Stimulated activated memory B cell treated with anti-CD40 and anti-IgM and Interleukin-4, amounts not matched to agents 10 μg/mL and 1 μg/mL and 100 μg/mL, for 72 hours (primary cell): ENCODE results near the gene SNX33.
"Not testable (repeated sequence)": the region's sequence is repeated elsewhere in the genome, so short reads cannot be mapped to it uniquely, and the experiment has no call there.

Experiments used
- ATAC-seq: fragments of 150-1000 bp; cut with Tn5 transposase; 2 replicates; pipeline ENCODE4 v1.10.0; 2021
- H3K27ac Mint-ChIP-seq: one replicate; pipeline ENCODE4 v1.8.0; 2022; ENCODE audit warnings: mild to moderate bottlenecking, mixed read lengths
- H3K27me3 Mint-ChIP-seq: one replicate; pipeline ENCODE4 v1.8.0; 2022; ENCODE audit warnings: mixed read lengths
- H3K36me3 Mint-ChIP-seq: one replicate; pipeline ENCODE4 v1.8.0; 2022; ENCODE audit warnings: mixed read lengths
- H3K4me1 Mint-ChIP-seq: one replicate; pipeline ENCODE4 v1.8.0; 2022; ENCODE audit warnings: mixed read lengths
- H3K4me3 Mint-ChIP-seq: one replicate; pipeline ENCODE4 v1.8.0; 2022; ENCODE audit warnings: mild to moderate bottlenecking, moderate library complexity, mixed read lengths
- H3K9me3 Mint-ChIP-seq: one replicate; pipeline ENCODE4 v1.8.0; 2022; ENCODE audit warnings: mixed read lengths

SNX33 gene, protein sequence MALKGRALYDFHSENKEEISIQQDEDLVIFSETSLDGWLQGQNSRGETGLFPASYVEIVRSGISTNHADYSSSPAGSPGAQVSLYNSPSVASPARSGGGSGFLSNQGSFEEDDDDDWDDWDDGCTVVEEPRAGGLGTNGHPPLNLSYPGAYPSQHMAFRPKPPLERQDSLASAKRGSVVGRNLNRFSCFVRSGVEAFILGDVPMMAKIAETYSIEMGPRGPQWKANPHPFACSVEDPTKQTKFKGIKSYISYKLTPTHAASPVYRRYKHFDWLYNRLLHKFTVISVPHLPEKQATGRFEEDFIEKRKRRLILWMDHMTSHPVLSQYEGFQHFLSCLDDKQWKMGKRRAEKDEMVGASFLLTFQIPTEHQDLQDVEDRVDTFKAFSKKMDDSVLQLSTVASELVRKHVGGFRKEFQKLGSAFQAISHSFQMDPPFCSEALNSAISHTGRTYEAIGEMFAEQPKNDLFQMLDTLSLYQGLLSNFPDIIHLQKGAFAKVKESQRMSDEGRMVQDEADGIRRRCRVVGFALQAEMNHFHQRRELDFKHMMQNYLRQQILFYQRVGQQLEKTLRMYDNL

DNA sequence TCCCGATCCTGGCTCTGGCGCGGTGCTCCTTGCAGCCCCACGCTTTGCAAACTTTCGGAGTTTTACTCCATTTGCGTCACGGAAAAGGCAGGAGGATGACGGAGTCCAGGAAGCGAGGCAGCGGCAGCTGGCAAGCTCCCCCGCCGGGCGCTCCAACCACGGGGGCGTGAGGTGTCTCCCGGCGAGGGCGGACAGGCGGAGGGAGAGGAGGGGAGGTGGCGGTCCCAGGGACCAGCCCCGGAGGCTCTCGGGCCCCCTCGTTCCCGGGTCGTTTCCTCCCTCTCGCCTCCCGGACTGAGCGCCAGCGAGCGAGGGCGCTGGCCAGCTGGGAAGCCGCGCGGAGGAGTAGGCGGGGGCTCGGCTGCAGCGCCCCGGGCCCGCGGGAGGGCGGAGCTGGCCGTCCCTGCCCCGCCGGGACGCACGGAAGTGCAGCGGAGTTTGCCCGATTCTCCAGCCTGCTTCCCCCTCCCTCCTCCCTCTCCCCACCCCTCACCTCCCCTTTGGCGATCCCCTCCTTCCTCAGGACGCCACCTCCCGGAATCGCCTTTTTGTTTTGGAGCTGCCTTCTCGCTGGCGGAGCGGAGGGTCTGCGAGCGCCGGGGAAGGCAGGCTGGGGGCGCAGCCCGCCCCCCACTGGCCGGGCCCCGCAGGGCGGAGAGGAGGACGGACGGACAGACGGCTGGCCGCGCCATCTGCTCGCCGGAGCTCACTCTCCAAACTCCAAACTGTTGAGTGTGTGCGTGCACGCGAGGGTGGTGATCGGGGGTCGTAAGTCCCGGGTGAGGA, at the start of gene SNX33:
Gene SNX33, plus strand, starts transcription at position 543 of the 786 bp plus-strand sequence. CDS start 1,191 bp downstream, outside the sequence.
- ATAC-seq: peak; percentile 68
- peaks cover 10% of the 10 kb centered on the region for H3K27me3 Mint-ChIP-seq
- peak within 1 kb of the TSS; percentile 70 for H3K27ac Mint-ChIP-seq
- peaks cover 24% of the 10 kb centered on the region for H3K4me1 Mint-ChIP-seq
- peak within 1 kb of the TSS; percentile 84 for H3K4me3 Mint-ChIP-seq
- no peaks in the 10 kb centered on the region for H3K9me3 Mint-ChIP-seq
- H3K36me3 Mint-ChIP-seq: no peaks in the 10 kb centered on the region

DNA sequence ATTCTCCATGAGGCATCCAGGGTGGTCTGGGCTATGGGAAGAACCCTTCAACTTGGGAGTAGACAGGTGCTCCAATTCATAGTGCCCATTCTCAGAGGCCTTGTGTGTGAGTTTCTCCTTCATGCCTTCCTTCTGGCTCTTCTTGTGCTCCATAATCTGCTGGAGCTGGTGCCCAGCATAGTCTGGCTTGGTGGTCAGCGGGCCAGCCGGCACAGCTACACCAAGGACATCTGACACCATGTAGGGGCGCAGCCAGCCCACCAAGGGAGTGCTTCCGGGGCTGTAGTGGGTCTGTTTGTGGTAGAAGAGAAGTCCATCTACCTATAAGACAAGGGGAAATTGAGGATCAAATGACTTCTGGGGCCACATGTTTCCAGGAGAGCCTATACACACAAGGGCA, 49.4 kb upstream of the SNX33 start:
- no peaks in the 10 kb centered on the region for H3K9me3 Mint-ChIP-seq
- no peaks in the 10 kb centered on the region for H3K27me3 Mint-ChIP-seq
- H3K27ac Mint-ChIP-seq: no peak overlapping the region
- no peak overlapping the region for H3K4me3 Mint-ChIP-seq
- H3K36me3 Mint-ChIP-seq: peaks cover 53% of the 10 kb centered on the region
- H3K4me1 Mint-ChIP-seq: no peaks in the 10 kb centered on the region
- no peak for ATAC-seq

DNA sequence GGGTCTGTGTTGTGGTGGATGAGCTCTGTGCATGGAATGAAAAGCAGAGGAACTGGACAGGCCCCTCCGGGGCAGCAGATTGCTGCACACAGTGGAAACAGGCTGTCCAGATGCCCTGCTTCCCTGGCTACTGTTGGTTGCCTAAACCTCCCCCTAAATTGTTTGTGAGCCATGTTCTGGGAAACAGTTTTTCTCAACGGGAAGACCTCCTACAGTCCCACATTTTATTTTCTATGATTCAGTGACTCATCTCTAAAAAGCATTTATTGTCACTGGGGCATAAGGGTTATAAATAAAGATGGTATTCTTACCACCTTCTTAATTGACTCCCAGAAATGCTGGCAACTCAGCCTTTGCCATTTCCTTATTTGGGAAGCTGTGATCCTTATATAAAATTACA, 48.3 kb upstream of the SNX33 start:
- no peak for ATAC-seq
- H3K27ac Mint-ChIP-seq: no peak overlapping the region
- H3K27me3 Mint-ChIP-seq: no peaks in the 10 kb centered on the region
- H3K4me1 Mint-ChIP-seq: no peaks in the 10 kb centered on the region
- H3K4me3 Mint-ChIP-seq: no peak overlapping the region
- H3K9me3 Mint-ChIP-seq: no peaks in the 10 kb centered on the region
- peaks cover 50% of the 10 kb centered on the region for H3K36me3 Mint-ChIP-seq

DNA sequence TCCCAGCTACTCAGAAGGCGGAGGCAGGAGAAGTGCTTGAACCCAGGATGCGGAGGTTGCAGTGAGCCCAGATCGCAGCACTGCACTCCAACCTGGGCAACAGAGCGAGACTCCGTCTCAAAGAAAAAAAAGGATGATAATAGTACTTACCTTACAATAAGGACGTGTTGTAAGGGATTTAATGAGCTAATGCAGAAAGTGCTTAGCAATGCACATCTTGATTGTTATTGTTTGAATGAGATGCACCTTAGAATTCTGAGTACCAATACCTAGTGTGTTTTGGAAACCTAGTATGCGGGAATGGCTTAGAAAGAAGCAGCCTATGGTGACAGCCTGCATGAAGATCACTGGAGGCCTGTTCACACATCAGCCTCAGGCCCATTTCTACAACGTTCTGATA, 41.7 kb upstream of the SNX33 start:
- ATAC-seq: no peak
- no peaks in the 10 kb centered on the region for H3K4me1 Mint-ChIP-seq
- H3K4me3 Mint-ChIP-seq: no peak overlapping the region
- H3K27ac Mint-ChIP-seq: no peak overlapping the region
- H3K9me3 Mint-ChIP-seq: no peaks in the 10 kb centered on the region
- H3K27me3 Mint-ChIP-seq: no peaks in the 10 kb centered on the region
- peaks cover 59% of the 10 kb centered on the region for H3K36me3 Mint-ChIP-seq

DNA sequence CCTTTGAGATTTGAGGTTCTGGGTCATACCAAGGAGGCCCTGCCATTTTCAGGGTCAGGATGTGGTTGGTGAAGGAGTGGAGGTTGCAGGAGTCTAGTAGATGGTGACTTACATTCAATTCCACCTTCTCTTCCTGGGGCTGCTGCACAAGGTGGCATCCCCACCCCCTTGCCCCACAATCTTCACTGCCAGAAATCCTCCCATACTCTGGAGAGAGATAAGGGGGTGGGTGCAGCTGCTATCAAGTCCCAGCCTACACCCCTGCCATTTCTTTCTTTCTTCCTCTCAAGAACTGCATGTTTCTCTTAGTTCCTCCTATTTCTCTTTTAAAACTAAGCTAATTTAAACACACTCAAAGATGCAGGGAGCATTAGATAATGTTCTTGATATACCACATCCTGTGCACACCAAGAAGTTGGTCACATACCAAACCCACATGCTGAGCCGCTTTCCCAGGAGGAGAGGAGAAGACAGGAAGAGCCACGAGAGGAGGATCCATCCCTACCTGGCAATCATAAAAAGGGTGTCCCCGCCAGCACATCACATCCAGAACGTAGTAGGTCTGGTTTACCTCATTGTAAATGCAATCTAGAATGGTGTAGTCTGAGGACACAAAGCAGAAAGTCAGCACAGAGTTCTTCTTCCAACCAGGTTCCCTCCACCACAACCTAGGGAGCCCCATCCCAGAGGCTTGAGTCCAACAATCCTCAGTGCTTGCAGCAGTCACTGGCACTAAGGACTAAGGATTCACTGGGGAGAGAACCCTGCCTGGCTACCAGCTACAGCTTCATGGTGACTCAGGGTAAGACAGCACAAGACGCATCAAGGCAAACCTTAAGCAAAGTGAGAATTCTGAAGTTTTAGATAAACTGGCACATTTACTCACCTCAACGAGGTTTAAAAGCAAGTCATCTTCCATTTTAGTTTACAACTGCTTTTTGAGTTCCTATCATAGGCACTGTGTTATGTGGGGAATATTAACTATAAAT, 40.7 kb upstream of the SNX33 start:
- no peaks in the 10 kb centered on the region for H3K4me1 Mint-ChIP-seq
- no peak for ATAC-seq
- H3K27me3 Mint-ChIP-seq: no peaks in the 10 kb centered on the region
- H3K36me3 Mint-ChIP-seq: peaks cover 59% of the 10 kb centered on the region
- no peak overlapping the region for H3K27ac Mint-ChIP-seq
- no peaks in the 10 kb centered on the region for H3K9me3 Mint-ChIP-seq
- no peak overlapping the region for H3K4me3 Mint-ChIP-seq

DNA sequence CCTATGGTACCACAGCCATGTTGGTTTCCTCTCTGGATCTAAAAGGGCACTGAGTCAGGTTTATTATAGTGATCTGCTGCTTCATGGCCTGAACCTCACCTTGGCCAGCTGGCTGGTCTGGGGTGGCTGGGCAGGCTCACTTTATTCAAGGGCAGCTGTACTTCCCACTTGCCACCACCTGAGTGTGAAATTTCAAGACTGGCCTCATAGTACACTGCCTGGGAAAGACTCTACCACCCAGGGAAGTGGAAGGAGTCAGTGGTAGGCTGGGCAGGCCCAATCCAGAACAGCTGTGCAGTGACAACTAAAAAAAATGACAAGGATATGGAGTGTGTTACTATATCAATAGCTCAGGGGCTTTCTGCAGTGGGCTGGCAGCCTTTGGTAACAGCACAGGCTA, 30.9 kb upstream of the SNX33 start:
- H3K4me1 Mint-ChIP-seq: peaks cover 11% of the 10 kb centered on the region
- no peaks in the 10 kb centered on the region for H3K27me3 Mint-ChIP-seq
- H3K36me3 Mint-ChIP-seq: peaks cover 74% of the 10 kb centered on the region
- H3K27ac Mint-ChIP-seq: no peak overlapping the region
- no peaks in the 10 kb centered on the region for H3K9me3 Mint-ChIP-seq
- H3K4me3 Mint-ChIP-seq: no peak overlapping the region
- no peak for ATAC-seq

DNA sequence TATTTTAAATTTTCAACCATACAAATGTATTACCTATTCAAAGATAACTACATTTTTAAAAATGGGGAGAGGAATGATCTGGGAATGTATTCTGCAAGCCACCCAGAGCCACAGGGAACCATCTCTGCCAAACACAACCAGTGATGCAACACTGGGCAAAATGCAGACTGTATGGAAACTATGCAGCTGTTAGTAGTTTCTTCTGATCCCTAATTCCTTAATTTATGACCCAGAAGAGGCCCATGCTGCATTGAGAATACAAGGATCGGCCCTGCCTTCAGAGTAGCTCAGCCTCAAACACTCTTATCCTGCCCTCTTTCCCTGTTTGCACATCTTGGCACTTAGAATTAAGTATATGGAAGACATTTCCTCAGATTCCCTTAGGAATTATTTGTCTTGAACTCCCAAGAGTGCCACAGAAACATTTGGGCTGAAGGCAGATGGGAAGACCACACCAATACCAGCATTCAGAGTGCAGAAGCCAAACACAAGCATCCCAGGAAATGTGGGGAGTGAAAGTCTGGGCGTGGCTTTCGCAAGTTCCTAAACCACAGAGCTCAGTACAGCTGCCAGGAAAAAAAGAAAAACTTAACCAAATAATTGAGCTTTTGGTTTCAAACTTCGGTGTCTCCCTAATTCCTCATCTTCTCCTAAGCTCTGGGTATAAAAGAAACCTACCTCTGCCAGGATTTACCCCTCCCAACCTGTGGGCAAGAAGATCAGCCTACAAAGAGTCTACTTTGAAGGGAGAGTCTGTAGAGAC, 27.5 kb upstream of the SNX33 start:
- Mint-ChIP-seq H3K4me3 (no peak overlapping the region), H3K4me1 (peaks cover 18% of the 10 kb centered on the region), H3K9me3 (no peaks in the 10 kb centered on the region), H3K27me3 (no peaks in the 10 kb centered on the region), H3K27ac (no peak overlapping the region), H3K36me3 (peaks cover 44% of the 10 kb centered on the region)
- no peak for ATAC-seq

DNA sequence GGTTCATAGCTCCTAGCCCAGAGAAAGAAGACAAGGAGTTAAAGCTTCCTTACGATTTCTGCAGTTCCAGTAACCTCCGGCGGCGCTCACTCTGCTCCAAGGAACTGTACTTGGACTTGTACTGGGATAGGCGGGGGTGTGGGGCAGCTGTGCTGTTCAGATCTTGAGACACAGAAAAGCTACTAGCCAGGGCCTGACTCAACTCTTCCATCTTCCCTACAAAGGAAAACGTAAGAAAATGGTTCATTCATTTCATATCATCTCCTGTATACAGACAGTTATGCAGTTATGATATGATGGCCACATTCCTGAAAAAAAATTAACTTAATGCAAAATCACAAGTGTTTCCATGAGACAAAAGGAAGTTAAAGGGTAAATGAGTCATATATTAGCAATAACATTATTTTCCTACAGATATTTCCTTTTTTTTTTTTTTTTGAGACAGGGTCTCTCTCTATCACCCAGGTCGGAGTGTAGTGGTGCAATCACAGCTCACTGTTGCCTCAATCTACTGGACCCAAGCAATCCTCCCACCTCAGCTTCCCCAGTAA, 26.8 kb upstream of the SNX33 start:
- Mint-ChIP-seq H3K9me3 (no peaks in the 10 kb centered on the region), H3K27ac (no peak overlapping the region), H3K27me3 (no peaks in the 10 kb centered on the region), H3K4me1 (peaks cover 21% of the 10 kb centered on the region), H3K36me3 (peaks cover 37% of the 10 kb centered on the region), H3K4me3 (no peak overlapping the region)
- no peak for ATAC-seq

DNA sequence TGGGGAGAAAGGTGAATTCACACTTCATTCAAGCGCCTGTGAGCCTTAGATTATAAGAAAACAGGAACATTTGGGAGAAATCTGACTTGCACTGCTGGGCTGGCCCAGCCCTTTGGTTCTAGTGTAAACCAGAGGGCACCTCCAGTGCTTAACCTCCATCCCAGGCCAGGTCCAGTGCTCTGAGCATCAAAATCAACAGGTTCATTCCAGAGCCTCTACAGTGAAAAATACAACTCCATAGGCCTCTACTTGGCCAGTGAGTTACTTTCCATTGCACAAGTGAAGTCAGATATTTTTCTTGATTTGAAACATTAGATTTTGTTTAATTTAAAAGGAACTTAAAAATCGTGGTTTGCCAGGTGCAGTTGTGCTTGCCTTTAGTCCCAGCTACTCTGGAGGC, 25.2 kb upstream of the SNX33 start:
- Mint-ChIP-seq H3K4me1 (peaks cover 28% of the 10 kb centered on the region), H3K9me3 (no peaks in the 10 kb centered on the region), H3K27me3 (no peaks in the 10 kb centered on the region), H3K4me3 (no peak overlapping the region), H3K36me3 (peaks cover 24% of the 10 kb centered on the region), H3K27ac (no peak overlapping the region)
- ATAC-seq: no peak

DNA sequence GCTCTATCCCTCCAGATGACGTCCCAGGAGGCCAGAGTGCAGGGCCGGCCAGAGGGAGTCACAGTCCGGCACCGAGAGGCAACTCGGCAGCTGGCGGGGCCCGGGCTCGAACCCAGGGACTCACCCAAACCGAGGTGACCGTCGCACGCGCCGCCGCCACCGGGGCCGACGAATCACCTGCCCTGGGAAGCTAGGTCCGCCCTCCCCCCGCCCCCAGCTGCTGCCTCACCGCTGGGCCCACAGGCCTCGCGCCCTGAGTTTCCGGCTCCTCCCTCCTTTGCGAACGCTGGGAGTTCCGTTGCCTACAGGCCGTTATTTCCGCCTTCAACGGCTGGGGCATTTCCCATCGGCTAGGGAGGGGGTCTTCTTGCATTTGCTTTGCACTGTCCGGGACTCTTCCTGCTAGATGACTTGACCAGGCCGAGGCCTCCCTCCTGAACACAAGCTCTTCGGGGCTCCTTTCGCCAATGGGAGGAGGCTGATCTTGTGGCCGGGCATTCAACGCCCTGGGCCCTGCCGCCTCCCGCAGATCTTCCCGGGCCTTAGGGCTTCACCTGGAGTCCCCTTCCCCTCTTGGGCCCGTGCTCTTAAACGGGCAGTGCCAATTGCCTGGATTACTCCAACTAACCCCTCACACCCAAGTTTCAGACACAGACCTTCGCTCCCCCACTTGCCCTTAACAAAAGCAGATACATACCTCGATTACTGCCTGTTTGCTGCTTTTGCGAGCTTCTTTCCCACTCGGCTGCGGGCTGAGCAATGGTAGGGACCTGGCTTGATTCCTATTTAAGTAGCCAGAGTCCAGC, 22.0 kb upstream of the SNX33 start, which contains the start of gene SNUPN:
Gene SNUPN, minus strand, starts transcription at position 184 of the 806 bp plus-strand sequence. CDS start 4,674 bp downstream, outside the sequence.
- Mint-ChIP-seq H3K27ac (peak within 1 kb of the TSS; percentile 96), H3K27me3 (no peaks in the 10 kb centered on the region), H3K4me1 (peaks cover 27% of the 10 kb centered on the region), H3K4me3 (peak within 1 kb of the TSS; percentile 94), H3K9me3 (no peaks in the 10 kb centered on the region), H3K36me3 (peaks cover 8% of the 10 kb centered on the region)
- peak; percentile 95 for ATAC-seq

DNA sequence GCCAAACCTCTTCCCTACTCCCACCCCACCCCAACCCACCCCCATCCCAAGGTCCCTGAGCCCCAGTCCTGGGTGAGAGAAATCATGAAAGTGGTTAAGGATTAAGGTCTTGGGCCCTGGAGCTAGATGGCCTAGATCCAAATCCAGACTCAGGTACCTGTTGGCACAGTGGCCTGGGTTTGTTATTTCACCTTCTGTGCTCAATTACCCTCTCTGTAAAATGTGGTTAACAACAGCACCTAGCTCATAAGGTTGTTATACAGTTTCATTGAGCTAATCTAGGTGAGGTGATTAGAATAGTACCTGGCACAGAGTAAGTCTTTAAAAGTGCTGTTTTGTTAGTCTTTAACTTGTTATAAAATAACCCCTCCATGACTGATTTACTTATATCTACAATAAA, 15.8 kb upstream of the SNX33 start:
- no peak for ATAC-seq
- Mint-ChIP-seq H3K36me3 (peaks cover 6% of the 10 kb centered on the region), H3K4me1 (peaks cover 9% of the 10 kb centered on the region), H3K27ac (no peak overlapping the region), H3K9me3 (no peaks in the 10 kb centered on the region), H3K27me3 (no peaks in the 10 kb centered on the region), H3K4me3 (no peak overlapping the region)

DNA sequence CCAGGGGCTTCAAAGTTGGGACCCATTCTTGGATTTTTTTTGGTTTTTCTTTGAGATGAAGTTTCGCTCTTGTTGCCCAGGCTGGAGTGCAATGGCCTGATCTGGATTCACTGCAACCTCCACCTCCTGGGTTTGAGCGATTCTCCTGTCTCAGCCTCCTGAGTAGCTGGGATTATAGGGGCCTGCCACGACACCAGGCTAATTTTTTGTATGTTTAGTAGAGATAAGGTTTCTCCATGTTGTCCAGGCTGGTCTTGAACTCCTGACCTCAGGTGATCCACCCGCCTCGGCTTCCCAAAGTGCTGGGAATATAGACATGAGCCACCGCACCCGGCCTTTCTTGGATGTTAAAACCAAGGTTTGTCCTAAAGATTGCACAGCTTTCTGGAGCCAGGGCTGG, 13.8 kb upstream of the SNX33 start:
- H3K27me3 Mint-ChIP-seq, H3K4me3 Mint-ChIP-seq, H3K27ac Mint-ChIP-seq, H3K9me3 Mint-ChIP-seq, ATAC-seq: not testable (repeated sequence)
- Mint-ChIP-seq H3K4me1 (peaks cover 29% of the 10 kb centered on the region), H3K36me3 (peaks cover 11% of the 10 kb centered on the region)

DNA sequence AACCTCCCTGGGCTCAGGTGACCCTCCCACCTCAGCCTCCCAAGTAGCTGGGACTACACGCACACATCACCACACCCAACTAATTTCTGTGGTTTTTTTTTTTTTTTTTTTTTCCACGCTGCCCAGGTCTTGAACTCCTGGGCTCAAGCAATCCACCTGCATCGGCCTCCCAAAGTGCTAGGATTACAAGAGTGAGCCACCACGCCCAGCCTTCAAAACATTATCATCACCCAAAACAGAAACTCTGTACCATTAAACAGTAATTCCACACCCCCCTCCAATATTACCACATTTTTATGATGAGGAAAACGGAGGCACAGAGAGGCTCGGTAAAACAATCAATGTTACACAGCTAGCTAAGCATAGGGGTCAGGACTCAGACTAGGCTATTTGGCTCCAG, 11.7 kb upstream of the SNX33 start:
- H3K36me3 Mint-ChIP-seq: peaks cover 11% of the 10 kb centered on the region
- H3K27me3 Mint-ChIP-seq: no peaks in the 10 kb centered on the region
- ATAC-seq: no peak
- no peaks in the 10 kb centered on the region for H3K9me3 Mint-ChIP-seq
- H3K4me1 Mint-ChIP-seq: peaks cover 40% of the 10 kb centered on the region
- H3K27ac Mint-ChIP-seq: no peak overlapping the region
- no peak overlapping the region for H3K4me3 Mint-ChIP-seq
